AML-193 (cell line): Measurements from ENCODE around the gene CCT7.

Source experiments
- DNase-seq, 2 experiments: peaks; one replicate each; lab custom pipeline; 2025; lab: John Stamatoyannopoulos, UW

Gene CCT7

DNA sequence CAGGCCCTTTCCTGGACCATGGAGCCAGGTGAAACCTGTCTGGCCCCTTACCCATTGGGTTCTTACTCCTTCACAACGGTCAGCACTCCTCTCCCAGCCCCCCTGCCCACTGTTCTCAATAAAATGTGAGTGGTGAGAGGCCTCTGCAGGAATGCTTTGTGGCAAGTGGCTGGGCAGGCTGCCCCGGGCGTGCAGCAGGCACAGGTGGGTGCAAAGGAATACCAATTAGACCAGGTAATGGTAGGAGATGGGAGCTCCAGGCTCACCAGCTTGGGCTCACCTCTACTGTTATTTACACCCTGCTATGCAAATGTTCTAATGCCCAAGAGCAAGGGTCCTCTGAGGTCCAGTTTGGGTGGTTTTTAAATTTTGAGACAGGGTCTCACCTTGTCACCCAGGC is 7.0 kb upstream of the CCT7 start:
- no peak for DNase-seq

DNA sequence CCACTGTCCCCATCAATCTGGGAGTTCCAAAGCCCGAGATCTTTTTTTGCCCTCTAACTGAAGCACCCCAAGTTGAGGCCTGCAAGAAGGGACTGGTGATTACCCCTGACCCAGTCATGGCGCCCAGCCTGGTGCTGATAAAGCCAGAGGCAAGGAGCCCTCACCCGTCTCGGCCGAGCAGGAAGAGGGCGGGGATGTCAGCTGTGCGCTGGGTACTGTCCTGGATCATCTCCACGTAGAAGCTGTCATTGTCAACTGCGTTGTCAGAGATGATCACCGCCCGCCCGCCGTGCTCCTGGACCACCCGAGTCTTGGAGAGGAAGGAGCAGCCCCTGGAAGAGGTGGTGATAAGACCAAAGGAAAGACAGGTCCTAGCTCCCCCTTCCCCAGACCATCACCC is 5.5 kb upstream of the CCT7 start:
- no peak for DNase-seq

GRCh38 chr2:73232403-73233153 is 1.5 kb upstream of the CCT7 start:
- peak; percentile 10 to 20 for DNase-seq

DNA sequence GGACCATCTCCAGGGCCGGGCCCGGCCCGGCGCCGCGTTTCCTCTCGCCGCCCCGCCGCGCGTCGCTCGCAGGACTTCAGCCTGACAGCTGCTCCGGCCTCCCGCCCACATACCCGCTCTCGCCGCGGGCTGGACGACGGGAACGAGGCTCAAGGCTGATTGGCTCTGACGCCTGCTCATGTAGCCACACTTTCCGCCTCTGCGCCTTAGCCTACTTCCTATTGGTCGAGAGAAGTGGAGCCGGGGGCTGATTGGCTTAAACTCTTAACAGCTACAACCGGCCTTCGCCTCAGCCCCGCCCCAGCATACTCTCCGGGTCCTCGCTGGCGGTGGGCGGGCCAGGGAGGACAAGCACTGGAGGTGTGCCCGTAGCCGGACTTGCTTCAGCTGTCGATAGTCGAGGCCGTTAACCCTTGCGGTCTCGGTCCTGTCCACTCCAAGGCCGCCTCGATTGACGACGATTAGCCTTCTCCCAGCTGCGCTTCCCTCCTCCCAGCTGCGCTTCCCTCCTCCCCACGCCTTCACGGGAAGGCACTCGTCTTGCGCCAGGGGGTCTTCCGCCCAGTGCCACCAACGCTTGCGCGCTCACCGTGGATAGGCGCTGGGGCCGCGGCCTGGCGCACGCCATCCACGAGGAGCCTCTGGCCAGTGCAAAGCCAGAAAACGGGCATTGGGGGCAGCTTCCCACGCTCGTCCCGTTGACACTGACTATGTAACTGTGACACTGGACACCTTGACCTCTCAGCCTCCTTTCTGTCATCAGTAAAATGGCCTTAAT is 765 bp upstream of the CCT7 start, which contains the start of gene PRADC1:
Gene PRADC1 (minus strand): TSS at position 86 of the 778 bp plus-strand sequence. CDS start 79 bp downstream, at position 7.
- peak; percentile 99 for DNase-seq

GRCh38 chr2:73235315-73236028 is 1.4 kb downstream of the CCT7 start:
- DNase-seq = peak in 1 of 2 experiments; percentile 22

DNA sequence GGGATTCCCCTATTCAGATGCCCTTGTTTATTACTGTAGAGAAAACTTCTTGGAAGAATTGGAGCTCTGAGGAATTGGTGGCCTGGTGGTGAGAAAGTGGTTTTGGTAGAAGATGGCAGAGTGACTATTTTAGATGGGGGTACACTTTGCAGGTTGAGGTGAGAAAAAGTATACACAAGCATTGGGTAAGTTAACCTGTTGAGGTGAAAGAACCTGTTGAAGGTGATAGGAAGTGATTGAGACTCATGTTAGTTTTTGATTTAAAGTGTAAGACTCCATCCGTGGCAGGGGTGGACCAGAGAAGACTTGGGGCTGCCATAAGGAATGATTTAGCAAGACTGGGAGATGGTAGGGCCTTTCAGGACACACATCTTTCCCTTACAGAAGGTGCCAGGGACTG is 3.1 kb downstream of the CCT7 start:
- no peak for DNase-seq

- DNase-seq = no peak
These were observed 4.0 kb downstream of the CCT7 start for GRCh38 chr2:73238149-73238548.

DNA sequence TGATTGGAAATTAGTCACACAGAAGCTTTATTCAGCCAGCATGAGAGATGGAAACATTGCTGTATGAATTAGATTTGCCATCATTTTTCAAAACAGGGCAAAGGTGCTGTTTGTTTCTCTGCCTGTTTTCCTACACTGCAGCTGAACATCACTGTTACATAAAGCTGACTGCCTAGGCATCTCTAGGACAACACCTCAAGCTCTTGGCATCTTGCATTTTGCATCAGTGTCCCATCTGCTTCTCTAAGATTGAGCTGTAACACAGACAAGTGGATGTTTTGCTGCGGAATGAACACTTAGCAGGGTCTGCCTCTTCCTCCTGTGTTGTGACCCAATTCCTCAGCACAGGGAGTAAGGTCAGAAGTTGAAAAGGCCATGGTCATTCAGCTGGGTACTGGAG is 4.9 kb downstream of the CCT7 start:
- no peak for DNase-seq

GRCh38 chr2:73239776-73240175 is 5.7 kb downstream of the CCT7 start:
- DNase-seq = no peak

GRCh38 chr2:73243884-73244570 is 9.9 kb downstream of the CCT7 start:
- no peak for DNase-seq

- DNase-seq = no peak
These were observed 10.5 kb downstream of the CCT7 start for GRCh38 chr2:73244580-73244979.

GRCh38 chr2:73246850-73247249 is 12.7 kb downstream of the CCT7 start:
- no peak for DNase-seq

- DNase-seq = no peak
These were observed 15.5 kb downstream of the CCT7 start for GRCh38 chr2:73249636-73250035.

- DNase-seq = no peak
These were observed 17.1 kb downstream of the CCT7 start for GRCh38 chr2:73250872-73251846.

GRCh38 chr2:73252238-73253027 is 18.3 kb downstream of the CCT7 start:
- DNase-seq = no peak

GRCh38 chr2:73253400-73253799 is 19.3 kb downstream of the CCT7 start:
- DNase-seq = no peak

DNA sequence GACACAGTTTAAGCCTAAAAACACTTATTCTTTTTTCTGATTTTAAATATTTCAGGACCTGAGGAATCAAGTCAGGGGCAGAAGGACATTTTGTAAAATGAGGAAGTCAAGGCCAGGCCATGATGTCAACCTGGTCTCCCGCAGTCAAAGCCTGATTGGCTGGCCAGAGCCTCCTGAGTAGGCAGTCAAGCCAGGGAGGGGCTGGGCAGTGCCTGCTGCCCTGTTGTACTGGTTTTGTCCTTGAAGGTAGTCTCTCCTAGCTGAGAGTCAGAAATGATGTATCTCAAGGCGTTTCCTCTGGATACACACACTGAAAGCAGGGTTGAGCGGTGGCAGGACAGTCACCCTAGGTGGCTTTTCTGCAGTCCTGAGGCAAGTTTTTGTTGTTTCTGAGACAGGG is 19.8 kb downstream of the CCT7 start:
- peak; percentile 19 to 29 for DNase-seq

DNA sequence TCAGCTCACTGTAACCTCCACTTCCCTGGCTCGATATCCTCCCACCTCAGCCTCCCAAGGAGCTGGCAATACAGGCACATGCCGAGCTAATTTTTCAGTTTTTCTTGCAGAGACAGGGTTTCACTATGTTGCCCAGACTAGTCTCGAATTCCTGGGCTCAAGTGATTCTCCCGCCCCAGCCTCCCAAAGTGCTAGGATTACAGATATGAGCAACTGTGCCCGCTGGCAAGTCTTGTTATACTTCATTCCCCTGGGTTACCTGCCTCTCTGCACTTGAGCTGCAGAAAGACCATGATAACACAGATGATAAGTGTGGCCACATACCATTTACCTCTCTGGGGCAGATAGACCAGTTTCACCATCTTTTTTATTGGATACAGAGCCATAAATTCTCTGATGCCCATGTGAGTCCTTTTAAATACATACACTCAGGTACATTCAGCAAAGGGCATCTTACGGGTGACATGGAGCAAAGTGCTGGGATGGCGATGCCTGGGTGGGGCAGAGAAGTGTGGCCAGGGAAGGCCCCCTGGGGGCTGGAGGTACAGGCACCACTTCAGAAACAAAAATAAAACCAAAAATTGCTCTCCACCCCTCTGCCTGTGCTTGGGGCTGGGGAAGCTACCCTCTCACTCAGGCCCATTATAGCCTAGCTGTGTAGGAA is 20.4 kb downstream of the CCT7 start:
- no peak for DNase-seq

- no peak for DNase-seq
These were observed 21.0 kb downstream of the CCT7 start for GRCh38 chr2:73255007-73255644.
